SK-N-MC (cell line): ENCODE results near the gene KRTAP22-2.

Experiments
- EZH2 ChIP-seq: fragments of 200-600 bp; sonication (generic); IDR thresholded peaks from one replicate; pipeline ENCODE4 v1.6.1; 2017; ENCODE audit warnings: antibody characterized with exemption
- FOXP2 ChIP-seq: optimal IDR thresholded peaks from 2 replicates; pipeline ENCODE3; 2011; ENCODE audit warnings: mild to moderate bottlenecking, moderate library complexity; ENCODE audit not compliant: insufficient read depth; ENCODE audit errors: extremely low read length, control extremely low read depth
- POLR2AphosphoS5 ChIP-seq: IDR thresholded peaks from 2 replicates; pipeline ENCODE4 v1.6.1; 2012; ENCODE audit warnings: mild to moderate bottlenecking, low read depth, low read length, borderline replicate concordance

DNA sequence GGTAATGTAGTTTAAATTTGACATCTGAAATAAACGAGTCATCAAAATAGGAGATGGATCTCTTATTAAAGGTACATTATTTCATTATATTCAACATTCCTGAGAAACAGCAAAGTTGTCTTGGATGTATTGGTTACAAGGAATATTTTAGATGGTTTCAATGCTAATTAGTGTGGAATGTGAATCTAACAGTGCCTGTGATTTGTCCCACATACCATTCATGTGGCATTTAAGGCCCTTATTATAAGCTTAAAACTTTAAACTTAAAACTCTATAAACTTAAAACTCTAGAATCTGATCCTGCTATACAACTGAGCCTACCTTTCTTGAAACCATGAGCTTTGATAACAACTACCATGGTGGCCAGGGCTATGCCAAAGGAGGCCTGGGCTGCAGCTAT is 10.6 kb upstream of the KRTAP22-2 start, which contains the start of gene KRTAP22-1:
- TF ChIP-seq POLR2AphosphoS5: no peak
- no peak for TF ChIP-seq EZH2
- no peak for TF ChIP-seq FOXP2
